Measurements from ENCODE around the gene ARHGAP40. TPM values are rescaled to one million over a fixed set of nuclear protein-coding genes. Genes with fewer than 3 reads are reported as not detected.

ARHGAP40 gene
- total and polyA plus RNA-seq, 2 of the 13 experiments (the other 11 are each of a cell fraction or from before 2014, with no cell fraction given) = 0.75 to 2.1 TPM

DNA sequence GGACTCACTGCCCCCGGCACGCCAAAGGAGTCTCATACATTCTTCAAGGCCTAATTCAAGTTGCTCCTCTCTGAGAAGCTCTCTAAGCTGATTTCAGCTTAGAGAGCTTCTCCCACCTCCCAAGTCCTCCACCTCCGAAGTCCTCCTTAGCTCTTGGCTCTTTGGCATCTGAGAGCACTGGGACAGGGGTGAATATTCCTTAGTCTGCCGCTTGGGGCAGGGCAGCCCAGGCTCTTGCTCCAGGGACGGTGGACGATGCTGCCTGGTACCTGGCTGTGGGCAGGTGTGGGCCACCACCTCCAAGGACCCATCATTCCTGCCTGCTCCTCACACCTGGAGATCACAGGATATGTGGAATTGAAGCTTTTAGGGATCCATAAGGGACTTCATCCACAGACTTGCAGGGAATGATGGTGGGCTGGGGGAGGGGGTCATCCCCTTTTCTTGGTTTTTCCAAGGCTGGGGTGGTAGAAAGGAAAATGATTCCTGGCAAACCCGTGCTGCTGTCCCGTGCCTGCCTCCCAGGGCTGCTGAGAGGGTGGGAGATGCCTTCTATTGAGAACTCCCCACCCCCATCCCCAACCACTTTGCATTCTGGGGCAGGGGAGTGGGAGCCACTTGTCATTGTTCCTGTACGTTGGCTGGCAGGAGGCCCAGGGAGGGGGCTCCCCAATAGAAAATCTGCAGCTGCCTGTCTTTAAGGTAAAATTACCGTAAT is 57.4 kb downstream of the ARHGAP40 start (continued):
- TF ChIP-seq STAG1 (CRISPR knock-in tag; IDR thresholded peaks at IDR 0.05) (peak; percentile 80), ZNF317 (CRISPR knock-in tag; IDR thresholded peaks at IDR 0.05) (no peak), SMC3 (IDR thresholded peaks at IDR 0.05; ENCODE audit: low read length) (peak; percentile 37), ZNF180 (CRISPR knock-in tag; IDR thresholded peaks at IDR 0.05; ENCODE audit: borderline replicate concordance, low read depth) (no peak), ASH2L (IDR thresholded peaks at IDR 0.05; ENCODE audit: insufficient read length, low read depth, low read length) (peak; percentile 31), KDM2A (CRISPR knock-in tag; IDR thresholded peaks at IDR 0.05; ENCODE audit: borderline replicate concordance, low read depth) (peak; percentile 28; the same call in 1 of the 2 replicates), ZNF850 (CRISPR knock-in tag; conservative IDR thresholded peaks at IDR 0.05) (no peak), TCF7L2 (IDR thresholded peaks at IDR 0.05; ENCODE audit: low read depth, low read length) (no peak), CTCF (CRISPR knock-in tag; IDR thresholded peaks at IDR 0.05) (peak; percentile 89), RAD21 (CRISPR knock-in tag; IDR thresholded peaks at IDR 0.05) (peak; percentile 74), PRDM4 (CRISPR knock-in tag; IDR thresholded peaks at IDR 0.05; ENCODE audit: borderline replicate concordance) (no peak), AHR (CRISPR knock-in tag; IDR thresholded peaks at IDR 0.05) (peak; percentile 55; the same call in 1 of the 2 replicates), ZNF263 (CRISPR knock-in tag; IDR thresholded peaks at IDR 0.05) (peak; percentile 96), HMGXB4 (CRISPR knock-in tag; IDR thresholded peaks at IDR 0.05; ENCODE audit: borderline replicate concordance in 1 of 2, low read depth in 1 of 2) (0 out of 4 replicates have a peak, but pooled peaks of 1 of the 2 experiments have one; percentile 40)
- TF ChIP-seq, protein P1, sequence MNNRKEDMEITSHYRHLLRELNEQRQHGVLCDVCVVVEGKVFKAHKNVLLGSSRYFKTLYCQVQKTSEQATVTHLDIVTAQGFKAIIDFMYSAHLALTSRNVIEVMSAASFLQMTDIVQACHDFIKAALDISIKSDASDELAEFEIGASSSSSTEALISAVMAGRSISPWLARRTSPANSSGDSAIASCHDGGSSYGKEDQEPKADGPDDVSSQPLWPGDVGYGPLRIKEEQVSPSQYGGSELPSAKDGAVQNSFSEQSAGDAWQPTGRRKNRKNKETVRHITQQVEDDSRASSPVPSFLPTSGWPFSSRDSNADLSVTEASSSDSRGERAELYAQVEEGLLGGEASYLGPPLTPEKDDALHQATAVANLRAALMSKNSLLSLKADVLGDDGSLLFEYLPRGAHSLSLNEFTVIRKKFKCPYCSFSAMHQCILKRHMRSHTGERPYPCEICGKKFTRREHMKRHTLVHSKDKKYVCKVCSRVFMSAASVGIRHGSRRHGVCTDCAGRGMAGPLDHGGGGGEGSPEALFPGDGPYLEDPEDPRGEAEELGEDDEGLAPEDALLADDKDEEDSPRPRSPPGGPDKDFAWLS (CRISPR knock-in tag; IDR thresholded peaks at IDR 0.05; ENCODE audit: borderline replicate concordance) = no peak
- TF ChIP-seq, protein P2, sequence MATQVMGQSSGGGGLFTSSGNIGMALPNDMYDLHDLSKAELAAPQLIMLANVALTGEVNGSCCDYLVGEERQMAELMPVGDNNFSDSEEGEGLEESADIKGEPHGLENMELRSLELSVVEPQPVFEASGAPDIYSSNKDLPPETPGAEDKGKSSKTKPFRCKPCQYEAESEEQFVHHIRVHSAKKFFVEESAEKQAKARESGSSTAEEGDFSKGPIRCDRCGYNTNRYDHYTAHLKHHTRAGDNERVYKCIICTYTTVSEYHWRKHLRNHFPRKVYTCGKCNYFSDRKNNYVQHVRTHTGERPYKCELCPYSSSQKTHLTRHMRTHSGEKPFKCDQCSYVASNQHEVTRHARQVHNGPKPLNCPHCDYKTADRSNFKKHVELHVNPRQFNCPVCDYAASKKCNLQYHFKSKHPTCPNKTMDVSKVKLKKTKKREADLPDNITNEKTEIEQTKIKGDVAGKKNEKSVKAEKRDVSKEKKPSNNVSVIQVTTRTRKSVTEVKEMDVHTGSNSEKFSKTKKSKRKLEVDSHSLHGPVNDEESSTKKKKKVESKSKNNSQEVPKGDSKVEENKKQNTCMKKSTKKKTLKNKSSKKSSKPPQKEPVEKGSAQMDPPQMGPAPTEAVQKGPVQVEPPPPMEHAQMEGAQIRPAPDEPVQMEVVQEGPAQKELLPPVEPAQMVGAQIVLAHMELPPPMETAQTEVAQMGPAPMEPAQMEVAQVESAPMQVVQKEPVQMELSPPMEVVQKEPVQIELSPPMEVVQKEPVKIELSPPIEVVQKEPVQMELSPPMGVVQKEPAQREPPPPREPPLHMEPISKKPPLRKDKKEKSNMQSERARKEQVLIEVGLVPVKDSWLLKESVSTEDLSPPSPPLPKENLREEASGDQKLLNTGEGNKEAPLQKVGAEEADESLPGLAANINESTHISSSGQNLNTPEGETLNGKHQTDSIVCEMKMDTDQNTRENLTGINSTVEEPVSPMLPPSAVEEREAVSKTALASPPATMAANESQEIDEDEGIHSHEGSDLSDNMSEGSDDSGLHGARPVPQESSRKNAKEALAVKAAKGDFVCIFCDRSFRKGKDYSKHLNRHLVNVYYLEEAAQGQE (IDR thresholded peaks at IDR 0.05; ENCODE audit: borderline replicate concordance in 1 of 2, low read depth in 1 of 2, low read length in 2 of 2) = peak in 1 of 2 experiments; percentile 50; a peak in 2 of 4 replicates
